Gastroesophageal sphincter (tissue), 4 donors: ENCODE measurements around the gene VSIG10L2. TPM values are rescaled to one million over a fixed set of nuclear protein-coding genes. Genes with fewer than 3 reads are reported as not detected.

ENCODE experiments used
- ATAC-seq: fragments of 150-250 bp; one replicate; pipeline ENCODE4 v1.9.1; 2016; ENCODE audit warnings: mild to moderate bottlenecking, moderate library complexity
- H3K27ac ChIP-seq, 4 donors: fragments of 200-600 bp; sonication (generic) in 3 of 4; 1 replicate in 3 of 4; 2 replicates in 1 of 4; pipeline ENCODE4 v1.5.1; 2016 to 2019
- H3K27me3 ChIP-seq: fragments of 200-600 bp; sonication (generic); one replicate; pipeline ENCODE4 v1.5.1; 2019
- H3K36me3 ChIP-seq, 2 donors: fragments of 200-600 bp; sonication (generic); one replicate each; pipeline ENCODE4 v1.5.1; 2019; ENCODE audit warnings: control low read depth in 1 of 2
- H3K4me1 ChIP-seq, 3 donors: fragments of 200-600 bp; sonication (generic); 1 replicate in 2 of 3; 2 replicates in 1 of 3; pipeline ENCODE4 v1.5.1; 2016 to 2019; ENCODE audit warnings: control low read depth in 2 of 3
- H3K4me3 ChIP-seq, 2 donors: fragments of 200-600 bp; sonication (generic); one replicate each; pipeline ENCODE4 v1.5.1; 2019; ENCODE audit warnings: mild to moderate bottlenecking in 1 of 2, moderate library complexity in 1 of 2
- H3K9me3 ChIP-seq, 3 donors: fragments of 200-600 bp; sonication (generic); one replicate each; pipeline ENCODE4 v1.5.1; 2017 to 2019; ENCODE audit warnings: control low read depth in 2 of 3
- CTCF ChIP-seq, 4 experiments: fragments of 200-600 bp in 2 of 4; fragments of 450-650 bp in 2 of 4; sonication (generic) in 1 of 4; IDR thresholded peaks; one replicate each; pipeline ENCODE4 v1.5.1; 2017 to 2019; ENCODE audit warnings: antibody characterized with exemption in 4 of 4, mild to moderate bottlenecking in 2 of 4, moderate library complexity in 2 of 4
- EP300 ChIP-seq: sonication (generic); formaldehyde crosslinking; IDR thresholded peaks from one replicate; pipeline ENCODE4 v1.6.1; 2017; ENCODE audit warnings: antibody characterized with exemption, mild to moderate bottlenecking
- POLR2A ChIP-seq, 2 donors: fragments of 450-650 bp; IDR thresholded peaks; one replicate each; pipeline ENCODE4 v1.6.1; 2017; ENCODE audit warnings: antibody characterized with exemption in 2 of 2, mild to moderate bottlenecking in 2 of 2, moderate library complexity in 1 of 2
- POLR2AphosphoS5 ChIP-seq: sonication (generic); formaldehyde crosslinking; IDR thresholded peaks from one replicate; pipeline ENCODE4 v1.6.1; 2017; ENCODE audit warnings: antibody characterized with exemption
- WGBS, 2 donors: methylation state at CpG; one replicate each; pipeline ENCODE4 v1.1.5; 2018; ENCODE audit warnings: low coverage in 1 of 2; 5-methylcytosine and 5-hydroxymethylcytosine counted together
- total RNA-seq, 4 donors: library from RNA; depleted of rRNA; stranded (reverse); fragments of >200 nt; gene quantifications; one replicate each; pipeline ENCODE4 v1.1.0, GENCODE V29; 2016

The VSIG10L2 gene
- total RNA-seq, 4 donors from 2014 or later, result not detected

- TF ChIP-seq EP300 (no peak), POLR2AphosphoS5 (no peak), CTCF (IDR thresholded peaks at IDR 0.05) (no peak), POLR2A (IDR thresholded peaks at IDR 0.05) (no peak)
- 94 to 95% methylated on average over 7 to 8 of the region's 8 CpGs for WGBS, 2 donors
- no peaks in the 10 kb centered on the region for H3K36me3 ChIP-seq
- no peak overlapping the region for H3K27ac ChIP-seq
- no peaks in the 10 kb centered on the region for H3K27me3 ChIP-seq
- H3K4me3 ChIP-seq, result no peak overlapping the region
- no peak for ATAC-seq
- no peaks in the 10 kb centered on the region for H3K9me3 ChIP-seq
- peaks cover 0 to 20% (median 12%) of the 10 kb centered on the region in 3 donors for H3K4me1 ChIP-seq
These were observed 11.4 kb upstream of the VSIG10L2 start for GRCh38 chr11:125934473-125934872.

GRCh38 chr11:125935056-125935455, 10.8 kb upstream of the VSIG10L2 start:
- Histone ChIP-seq H3K27me3 (no peaks in the 10 kb centered on the region), H3K36me3 (no peaks in the 10 kb centered on the region), H3K4me1 (peaks cover 0 to 21% (median 12%) of the 10 kb centered on the region in 3 donors), H3K4me3 (no peak overlapping the region), H3K9me3 (no peaks in the 10 kb centered on the region), H3K27ac (no peak overlapping the region)
- TF ChIP-seq POLR2AphosphoS5, result no peak
- TF ChIP-seq CTCF (IDR thresholded peaks at IDR 0.05), result no peak
- TF ChIP-seq EP300, result no peak
- no peak for TF ChIP-seq POLR2A (IDR thresholded peaks at IDR 0.05)
- no peak for ATAC-seq
- 97 to 100% methylated on average over 2 of the region's 2 CpGs for WGBS, 2 donors

GRCh38 chr11:125935618-125936199, 10.1 kb upstream of the VSIG10L2 start:
- no peak for ATAC-seq
- Histone ChIP-seq H3K27me3 (no peaks in the 10 kb centered on the region), H3K27ac (no peak overlapping the region), H3K36me3 (no peaks in the 10 kb centered on the region), H3K9me3 (no peaks in the 10 kb centered on the region), H3K4me3 (no peak overlapping the region), H3K4me1 (peaks cover 0 to 21% (median 12%) of the 10 kb centered on the region in 3 donors)
- no peak for TF ChIP-seq CTCF (IDR thresholded peaks at IDR 0.05)
- no peak for TF ChIP-seq POLR2AphosphoS5
- no peak for TF ChIP-seq POLR2A (IDR thresholded peaks at IDR 0.05)
- TF ChIP-seq EP300, result no peak
- WGBS, 2 donors, result 54 to 59% methylated on average over 6 to 10 of the region's 12 CpGs

- no peaks in the 10 kb centered on the region for H3K36me3 ChIP-seq
- no peak for TF ChIP-seq POLR2A (IDR thresholded peaks at IDR 0.05)
- TF ChIP-seq EP300, result no peak
- TF ChIP-seq CTCF (IDR thresholded peaks at IDR 0.05), result no peak
- TF ChIP-seq POLR2AphosphoS5, result no peak
- H3K4me3 ChIP-seq, result no peak overlapping the region
- ATAC-seq, result no peak
- 92 to 100% methylated on average over 2 to 3 of the region's 5 CpGs for whole genome bisulfite sequencing, 2 donors
- no peak overlapping the region for H3K27ac ChIP-seq
- no peaks in the 10 kb centered on the region for H3K9me3 ChIP-seq
- H3K4me1 ChIP-seq, result peaks cover 0 to 15% (median 12%) of the 10 kb centered on the region in 3 donors
- H3K27me3 ChIP-seq, result no peaks in the 10 kb centered on the region
These were observed 7.4 kb upstream of the VSIG10L2 start for GRCh38 chr11:125938418-125938817.

- Histone ChIP-seq H3K27me3 (no peaks in the 10 kb centered on the region), H3K4me3 (no peak overlapping the region), H3K9me3 (no peaks in the 10 kb centered on the region), H3K36me3 (no peaks in the 10 kb centered on the region), H3K4me1 (peaks cover 0 to 15% (median 12%) of the 10 kb centered on the region in 3 donors), H3K27ac (no peak overlapping the region)
- ATAC-seq, result no peak
- no peak for TF ChIP-seq EP300
- TF ChIP-seq CTCF (IDR thresholded peaks at IDR 0.05), result no peak
- no peak for TF ChIP-seq POLR2A (IDR thresholded peaks at IDR 0.05)
- no peak for TF ChIP-seq POLR2AphosphoS5
- WGBS, 2 donors, result 20% methylated on average over 1 of the region's 4 CpGs; no CpG with 5 or more reads in 1 of the 2 donors
These were observed 6.7 kb upstream of the VSIG10L2 start for GRCh38 chr11:125939081-125939521.
